Neuronal stem cell (in vitro differentiated cells): ENCODE data around the gene TNS3.

Source experiments
- DNase-seq: peaks from one replicate; pipeline ENCODE4 v3.0.0-alpha.2; 2013; ENCODE audit warnings: low spot score
- H2AFZ ChIP-seq: one replicate; pipeline ENCODE4 v1.6.1; 2013; ENCODE audit warnings: mild to moderate bottlenecking, low read length, inconsistent platforms
- H2AK5ac ChIP-seq: 2 replicates; pipeline ENCODE4 v1.6.1; 2013; ENCODE audit warnings: low read depth, mild to moderate bottlenecking, inconsistent platforms, low read length, moderate library complexity, mixed read lengths
- H2BK120ac ChIP-seq: 2 replicates; pipeline ENCODE4 v1.6.1; 2013; ENCODE audit warnings: low read depth, mild to moderate bottlenecking, inconsistent platforms, low read length, moderate library complexity, mixed read lengths
- H2BK12ac ChIP-seq: one replicate; pipeline ENCODE4 v1.6.1; 2013; ENCODE audit warnings: low read length, inconsistent platforms
- H2BK15ac ChIP-seq: 2 replicates; pipeline ENCODE4 v1.6.1; 2013; ENCODE audit warnings: mild to moderate bottlenecking, low read length, inconsistent platforms, mixed read lengths
- H2BK5ac ChIP-seq: one replicate; pipeline ENCODE4 v1.6.1; 2013; ENCODE audit warnings: inconsistent platforms, mild to moderate bottlenecking, low read length, moderate library complexity
- H3K14ac ChIP-seq: one replicate; pipeline ENCODE4 v1.6.1; 2013; ENCODE audit warnings: low read length, inconsistent platforms
- H3K18ac ChIP-seq: 2 replicates; pipeline ENCODE4 v1.6.1; 2013; ENCODE audit warnings: low read length, inconsistent platforms
- H3K23ac ChIP-seq: 2 replicates; pipeline ENCODE4 v1.6.1; 2013; ENCODE audit warnings: low read depth, mild to moderate bottlenecking, mixed read lengths, low read length, inconsistent platforms; ENCODE audit not compliant: poor library complexity
- H3K27ac ChIP-seq: replicated peaks from 3 replicates; pipeline ENCODE4 v1.5.1; 2013; ENCODE audit warnings: low read length, inconsistent platforms
- H3K27me3 ChIP-seq, 3 experiments: 2 replicates each; pipeline ENCODE4 v1.6.1; 2013; ENCODE audit warnings: low read length in 3 of 3, mild to moderate bottlenecking in 2 of 3, inconsistent platforms in 1 of 3, low read depth in 1 of 3, mixed read lengths in 1 of 3, moderate library complexity in 1 of 3; ENCODE audit not compliant: control insufficient read depth in 3 of 3, insufficient read depth in 3 of 3
- H3K36me3 ChIP-seq, 2 donors: replicated peaks in 1 of 2; 2 replicates each; pipeline ENCODE4 v1.6.1; 2013; ENCODE audit warnings: low read length in 2 of 2; ENCODE audit not compliant: control insufficient read depth in 2 of 2, insufficient read depth in 2 of 2
- H3K4ac ChIP-seq: 2 replicates; pipeline ENCODE4 v1.6.1; 2013; ENCODE audit warnings: inconsistent platforms, mild to moderate bottlenecking, low read length, moderate library complexity
- H3K4me1 ChIP-seq, 2 donors: 1 replicate in 1 of 2; 2 replicates in 1 of 2; pipeline ENCODE4 v1.6.1; 2013; ENCODE audit warnings: low read length in 2 of 2, low read depth in 1 of 2; ENCODE audit not compliant: control insufficient read depth in 2 of 2, insufficient read depth in 1 of 2
- H3K4me2 ChIP-seq: one replicate; pipeline ENCODE4 v1.6.1; 2013; ENCODE audit warnings: mild to moderate bottlenecking, low read length, inconsistent platforms; ENCODE audit not compliant: insufficient read depth, poor library complexity, severe bottlenecking
- H3K4me3 ChIP-seq, 2 donors: 2 replicates each; pipeline ENCODE4 v1.5.1; 2013; ENCODE audit warnings: low read length in 2 of 2, mild to moderate bottlenecking in 2 of 2, inconsistent platforms in 1 of 2, moderate library complexity in 1 of 2
- H3K79me1 ChIP-seq: one replicate; pipeline ENCODE4 v1.6.1; 2013; ENCODE audit warnings: low read depth, mild to moderate bottlenecking, inconsistent platforms, low read length, moderate library complexity
- H3K9ac ChIP-seq: one replicate; pipeline ENCODE4 v1.6.1; 2013; ENCODE audit warnings: mild to moderate bottlenecking, low read depth, low read length, inconsistent platforms; ENCODE audit not compliant: poor library complexity
- H3K9me3 ChIP-seq, 2 donors: replicated peaks in 1 of 2; 2 replicates each; pipeline versions ENCODE3 to v1.6.1; 2013; ENCODE audit warnings: low read length in 2 of 2, mild to moderate bottlenecking in 2 of 2, inconsistent platforms in 1 of 2, low read depth in 1 of 2, mixed read lengths in 1 of 2, moderate library complexity in 1 of 2; ENCODE audit not compliant: control insufficient read depth in 2 of 2, insufficient read depth in 1 of 2
- H4K8ac ChIP-seq: one replicate; pipeline ENCODE4 v1.6.1; 2013; ENCODE audit warnings: low read depth, mild to moderate bottlenecking, inconsistent platforms, low read length, moderate library complexity
- H4K91ac ChIP-seq: one replicate; pipeline ENCODE4 v1.6.1; 2013; ENCODE audit warnings: low read length, low read depth, mild to moderate bottlenecking, inconsistent platforms; ENCODE audit not compliant: poor library complexity
- WGBS, 2 donors: extraction: QIAGEN DNeasy Blood & Tissue Kit; methylation state at CpG; one replicate each; pipeline ENCODE4 v1.1.7; 2013; ENCODE audit warnings: missing lambda C conversion rate in 2 of 2, mixed read lengths in 1 of 2; ENCODE audit not compliant: insufficient read length in 2 of 2, insufficient replicate concordance in 1 of 2; ENCODE audit errors: extremely low coverage in 2 of 2; 5-methylcytosine and 5-hydroxymethylcytosine counted together

TNS3 gene

GRCh38 chr7:47534322-47535034 lies 47.4 kb downstream of the TNS3 start:
- Histone ChIP-seq H2BK15ac (no peak overlapping the region), H2AK5ac (no peak overlapping the region), H3K9me3 (peaks cover 2 to 4% of the 10 kb centered on the region in 2 donors), H3K4me2 (peak overlapping the region; percentile 54), H3K9ac (no peak overlapping the region), H3K14ac (no peak overlapping the region), H2BK12ac (no peak overlapping the region), H3K4me1 (peaks cover 3 to 28% of the 10 kb centered on the region in 2 donors), H3K18ac (no peak overlapping the region), H3K4ac (no peak overlapping the region), H4K91ac (no peak overlapping the region), H3K79me1 (peaks cover 11% of the 10 kb centered on the region), H4K8ac (no peak overlapping the region), H3K36me3 (no peaks in the 10 kb centered on the region), H3K23ac (no peak overlapping the region), H3K27ac (peak overlapping the region; percentile 95), H2AFZ (no peak overlapping the region), H3K4me3 (no peak overlapping the region), H2BK120ac (no peak overlapping the region), H2BK5ac (no peak overlapping the region), H3K27me3 (peaks cover 0 to 3% (median 0%) of the 10 kb centered on the region in 3 experiments)
- no CpG with 5 or more reads among the region's 10 CpGs for WGBS, 2 donors
- peak; percentile 49 for DNase-seq

GRCh38 chr7:47531584-47532492 lies 50.1 kb downstream of the TNS3 start:
- no peak overlapping the region for H3K4me3 ChIP-seq
- H3K9ac ChIP-seq, result no peak overlapping the region
- no peak overlapping the region for H3K14ac ChIP-seq
- no peak overlapping the region for H2BK15ac ChIP-seq
- H2BK120ac ChIP-seq, result no peak overlapping the region
- no peak overlapping the region for H4K8ac ChIP-seq
- peak overlapping the region; percentile 48 for H2BK12ac ChIP-seq
- no peak overlapping the region for H2AFZ ChIP-seq
- no peak overlapping the region for H3K4ac ChIP-seq
- H3K4me1 ChIP-seq, result peaks cover 3 to 15% of the 10 kb centered on the region in 2 donors
- H4K91ac ChIP-seq, result no peak overlapping the region
- no peak overlapping the region for H2BK5ac ChIP-seq
- H2AK5ac ChIP-seq, result peak overlapping the region; percentile 83
- H3K36me3 ChIP-seq, result peaks cover 0 to 11% of the 10 kb centered on the region in 2 donors
- H3K18ac ChIP-seq, result peak overlapping the region; percentile 78
- no peak overlapping the region for H3K27ac ChIP-seq
- peaks cover 0 to 3% (median 0%) of the 10 kb centered on the region in 3 experiments for H3K27me3 ChIP-seq
- peaks cover 4 to 5% of the 10 kb centered on the region in 2 donors for H3K9me3 ChIP-seq
- no peak overlapping the region for H3K4me2 ChIP-seq
- DNase-seq, result no peak
- H3K79me1 ChIP-seq, result peaks cover 11% of the 10 kb centered on the region
- no CpG with 5 or more reads among the region's 17 CpGs for WGBS, 2 donors
- H3K23ac ChIP-seq, result no peak overlapping the region

GRCh38 chr7:47529826-47530555 lies 51.9 kb downstream of the TNS3 start:
- peaks cover 4 to 5% of the 10 kb centered on the region in 2 donors for H3K9me3 ChIP-seq
- WGBS, 2 donors, result no CpG with 5 or more reads among the region's 6 CpGs
- H3K4ac ChIP-seq, result no peak overlapping the region
- H3K79me1 ChIP-seq, result peaks cover 11% of the 10 kb centered on the region
- no peak overlapping the region for H2BK120ac ChIP-seq
- no peak overlapping the region for H4K8ac ChIP-seq
- no peak overlapping the region for H2BK15ac ChIP-seq
- H4K91ac ChIP-seq, result no peak overlapping the region
- H3K36me3 ChIP-seq, result peaks cover 0 to 22% of the 10 kb centered on the region in 2 donors
- H3K4me3 ChIP-seq, result no peak overlapping the region
- H3K23ac ChIP-seq, result no peak overlapping the region
- no peak overlapping the region for H2BK12ac ChIP-seq
- no peaks in the 10 kb centered on the region for H3K27me3 ChIP-seq
- H2AFZ ChIP-seq, result no peak overlapping the region
- H3K9ac ChIP-seq, result no peak overlapping the region
- no peak overlapping the region for H2BK5ac ChIP-seq
- no peak overlapping the region for H2AK5ac ChIP-seq
- no peak overlapping the region for H3K14ac ChIP-seq
- H3K4me1 ChIP-seq, result peaks cover 2 to 11% of the 10 kb centered on the region in 2 donors
- H3K18ac ChIP-seq, result no peak overlapping the region
- DNase-seq, result no peak
- H3K4me2 ChIP-seq, result no peak overlapping the region
- no peak overlapping the region for H3K27ac ChIP-seq
